ENCODE data around the gene ZNF326. TPM values are rescaled to one million over a fixed set of nuclear protein-coding genes. Genes with fewer than 3 reads are reported as not detected.

ZNF326 gene
- total RNA-seq, 1 experiment from 2014 or later: 19.3 TPM

DNA sequence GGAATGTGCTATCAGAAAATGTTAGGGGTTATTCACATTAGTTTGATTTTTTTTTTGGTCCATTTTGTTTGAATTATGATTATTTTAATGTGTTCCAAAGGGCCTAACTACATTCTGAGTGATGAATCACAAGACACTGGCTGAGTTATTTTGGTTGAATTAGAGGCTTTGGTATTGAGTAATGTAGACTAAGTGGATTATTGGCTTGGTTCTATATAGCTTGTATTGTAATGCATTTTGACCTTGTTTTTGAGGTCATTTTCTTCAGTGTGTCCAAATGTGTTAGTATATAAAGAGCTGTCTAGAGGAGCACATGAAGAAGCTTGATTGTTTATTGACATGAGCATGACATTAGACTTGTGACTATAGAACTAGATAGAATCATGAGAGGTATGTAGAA is 3.4 kb downstream of the ZNF326 start:
- H3K27ac ChIP-seq (ENCODE audit: low read depth, low read length): no peak overlapping the region
- DNase-seq (ENCODE audit: low read depth, low spot score) (no peak), ATAC-seq (no peak)
- peaks cover 0 to 7% of the 10 kb centered on the region in 2 experiments; a peak in 1 of 4 replicates for H3K36me3 ChIP-seq (ENCODE audit: control insufficient read depth in 1 of 2, insufficient read depth in 2 of 2, low read length in 2 of 2)
- H4K20me1 ChIP-seq (ENCODE audit: insufficient read depth): no peaks in the 10 kb centered on the region
- peaks cover 81% of the 10 kb centered on the region for H3K79me2 ChIP-seq (ENCODE audit: insufficient read depth, low read length)
- H3K4me3 ChIP-seq (replicated peaks in 1 of 2; ENCODE audit: low read depth in 1 of 2, low read length in 2 of 2): no peak overlapping the region
- ChIA-PET RAD21 (ENCODE audit: low non-redundant PET in 1 of 2, low total read pairs in 2 of 2, uncharacterized antibody in 2 of 2, unreplicated experiment in 2 of 2) (no interaction called here), CTCF (no interaction called here), POLR2A (no interaction called here)
- H3K4me2 ChIP-seq (ENCODE audit: low read length): no peak overlapping the region
- H3K4me1 ChIP-seq (ENCODE audit: control insufficient read depth in 1 of 2, insufficient read depth in 2 of 2, low read length in 2 of 2): peaks cover 4 to 16% of the 10 kb centered on the region in 2 experiments; a peak in 2 of 4 replicates
- BruUV-seq (replicated peaks): TSS peak; percentile 7
- no peaks in the 10 kb centered on the region for H3K9me2 ChIP-seq (ENCODE audit: insufficient read depth)
- TF ChIP-seq YY1 (IDR thresholded peaks at IDR 0.05; ENCODE audit: extremely low read depth, insufficient replicate concordance, low read depth, low read length): no peak
- TF ChIP-seq ELF1 (IDR thresholded peaks at IDR 0.05; ENCODE audit: borderline replicate concordance, low read depth): no peak
- no peak for TF ChIP-seq EGR1 (IDR thresholded peaks at IDR 0.05; ENCODE audit: low read depth)
- no peak for TF ChIP-seq EZH2phosphoT487 (IDR thresholded peaks at IDR 0.05; ENCODE audit: borderline replicate concordance)
- TF ChIP-seq JUND (IDR thresholded peaks at IDR 0.05): no peak
- no peak for TF ChIP-seq POLR2A (IDR thresholded peaks at IDR 0.05; ENCODE audit: borderline replicate concordance, extremely low read depth, insufficient read depth, insufficient read length)
- no peak for TF ChIP-seq POLR2AphosphoS5 (IDR thresholded peaks at IDR 0.05; ENCODE audit: low read depth, low read length)
- no peak for TF ChIP-seq CEBPB (IDR thresholded peaks at IDR 0.05; ENCODE audit: low read depth)
- TF ChIP-seq, protein P1, sequence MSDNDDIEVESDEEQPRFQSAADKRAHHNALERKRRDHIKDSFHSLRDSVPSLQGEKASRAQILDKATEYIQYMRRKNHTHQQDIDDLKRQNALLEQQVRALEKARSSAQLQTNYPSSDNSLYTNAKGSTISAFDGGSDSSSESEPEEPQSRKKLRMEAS (IDR thresholded peaks at IDR 0.05): no peak
- TF ChIP-seq RAD21 (IDR thresholded peaks at IDR 0.05; ENCODE audit: low read depth): no peak
- no peak for TF ChIP-seq FOSL1 (IDR thresholded peaks at IDR 0.05; ENCODE audit: low read depth)
- no peak for TF ChIP-seq CTCF (IDR thresholded peaks at IDR 0.05 in 2 of 3, conservative IDR thresholded peaks at IDR 0.05 in 1 of 3; ENCODE audit: borderline replicate concordance in 1 of 3, insufficient read depth in 1 of 3, low read depth in 2 of 3, low read length in 2 of 3)
- TF ChIP-seq ZNF274 (IDR thresholded peaks at IDR 0.05; ENCODE audit: low read depth, low read length): no peak
- TF ChIP-seq, protein P2, sequence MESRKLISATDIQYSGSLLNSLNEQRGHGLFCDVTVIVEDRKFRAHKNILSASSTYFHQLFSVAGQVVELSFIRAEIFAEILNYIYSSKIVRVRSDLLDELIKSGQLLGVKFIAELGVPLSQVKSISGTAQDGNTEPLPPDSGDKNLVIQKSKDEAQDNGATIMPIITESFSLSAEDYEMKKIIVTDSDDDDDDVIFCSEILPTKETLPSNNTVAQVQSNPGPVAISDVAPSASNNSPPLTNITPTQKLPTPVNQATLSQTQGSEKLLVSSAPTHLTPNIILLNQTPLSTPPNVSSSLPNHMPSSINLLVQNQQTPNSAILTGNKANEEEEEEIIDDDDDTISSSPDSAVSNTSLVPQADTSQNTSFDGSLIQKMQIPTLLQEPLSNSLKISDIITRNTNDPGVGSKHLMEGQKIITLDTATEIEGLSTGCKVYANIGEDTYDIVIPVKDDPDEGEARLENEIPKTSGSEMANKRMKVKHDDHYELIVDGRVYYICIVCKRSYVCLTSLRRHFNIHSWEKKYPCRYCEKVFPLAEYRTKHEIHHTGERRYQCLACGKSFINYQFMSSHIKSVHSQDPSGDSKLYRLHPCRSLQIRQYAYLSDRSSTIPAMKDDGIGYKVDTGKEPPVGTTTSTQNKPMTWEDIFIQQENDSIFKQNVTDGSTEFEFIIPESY (IDR thresholded peaks at IDR 0.05; ENCODE audit: extremely low read depth, insufficient replicate concordance, low read length): no peak
- TF ChIP-seq, protein P3, sequence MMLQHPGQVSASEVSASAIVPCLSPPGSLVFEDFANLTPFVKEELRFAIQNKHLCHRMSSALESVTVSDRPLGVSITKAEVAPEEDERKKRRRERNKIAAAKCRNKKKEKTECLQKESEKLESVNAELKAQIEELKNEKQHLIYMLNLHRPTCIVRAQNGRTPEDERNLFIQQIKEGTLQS (IDR thresholded peaks at IDR 0.05): no peak
- no peak for TF ChIP-seq TCF7L2 (IDR thresholded peaks at IDR 0.05; ENCODE audit: borderline replicate concordance, extremely low read depth, insufficient read depth, insufficient read length)
- TF ChIP-seq SIN3A (IDR thresholded peaks at IDR 0.05; ENCODE audit: low read depth): no peak
- TF ChIP-seq EZH2 (IDR thresholded peaks at IDR 0.05): no peak
- no peaks in the 10 kb centered on the region for H3K9me3 ChIP-seq (ENCODE audit: control insufficient read depth in 1 of 2, insufficient read depth in 1 of 2, low read depth in 1 of 2, low read length in 2 of 2)
- no peaks in the 10 kb centered on the region for H3K27me3 ChIP-seq (ENCODE audit: insufficient read depth, low read length)
- no peak overlapping the region for H3K9ac ChIP-seq (ENCODE audit: low read length)
- intact Hi-C loops (cut with micrococcal nuclease): loop anchor here (10.0 kb wide), 2 partner anchors 364 to 474 kb away; partner anchors contain the start of genes LRRC8B and LRRC8C
- H2AFZ ChIP-seq (ENCODE audit: low read depth, low read length, poor library complexity, severe bottlenecking): no peak overlapping the region

All from HCT116 (cell line).